ENCODE measurements around the gene PPP1R13B.
"Not testable (repeated sequence)": the region's sequence is repeated elsewhere in the genome, so short reads cannot be mapped to it uniquely, and the experiment has no call there.

GRCh38 chr14:103691655-103692054 is 155.7 kb downstream of the PPP1R13B start:
- TF ChIP-seq ZNF121 (CRISPR knock-in tag; IDR thresholded peaks at IDR 0.05); CTCF (IDR thresholded peaks at IDR 0.05); FOXJ3 (CRISPR knock-in tag; IDR thresholded peaks at IDR 0.05; ENCODE audit: borderline replicate concordance); CREB1 (CRISPR knock-in tag; IDR thresholded peaks at IDR 0.05); TEAD4 (CRISPR knock-in tag; IDR thresholded peaks at IDR 0.05); ZBTB21 (CRISPR knock-in tag; IDR thresholded peaks at IDR 0.05; ENCODE audit: borderline replicate concordance); ATF3 (CRISPR knock-in tag; conservative IDR thresholded peaks at IDR 0.05); STAT6 (CRISPR knock-in tag; conservative IDR thresholded peaks at IDR 0.05; ENCODE audit: low read depth); MAX (CRISPR knock-in tag; IDR thresholded peaks at IDR 0.05); USF1 (CRISPR knock-in tag; IDR thresholded peaks at IDR 0.05); HMGA2 (CRISPR knock-in tag; IDR thresholded peaks at IDR 0.05); SP1 (CRISPR knock-in tag; conservative IDR thresholded peaks at IDR 0.05); ESRRA (CRISPR knock-in tag; IDR thresholded peaks at IDR 0.05; ENCODE audit: borderline replicate concordance): not testable (repeated sequence)

All from WTC11 (cell line).